Small intestine (tissue), 7 donors: ENCODE results near the gene LEKR1. TPM values are rescaled to one million over a fixed set of nuclear protein-coding genes. Genes with fewer than 3 reads are reported as not detected.
A peak's percentile ranks its signal among the peaks of the same experiment; 100 is the strongest.

ENCODE experiments used
- DNase-seq, 2 donors: peaks; one replicate each; pipeline versions ENCODE4 v3.0.0 to v3.0.0-alpha.2; 2013
- FAIRE-seq: peaks from 2 replicates; lab custom pipeline; 2012; peaks lifted over from hg19 to GRCh38; lab: Jason Lieb, UNC
- H3K27ac ChIP-seq, 3 donors: one replicate each; pipeline ENCODE4 v1.5.1; 2013; ENCODE audit warnings: low read length in 2 of 3, mild to moderate bottlenecking in 2 of 3, control low read depth in 1 of 3, inconsistent platforms in 1 of 3, low read depth in 1 of 3, moderate library complexity in 1 of 3
- H3K27me3 ChIP-seq, 3 donors: one replicate each; pipeline ENCODE4 v1.6.1; 2013; ENCODE audit warnings: low read length in 3 of 3, inconsistent platforms in 1 of 3; ENCODE audit not compliant: control insufficient read depth in 3 of 3, insufficient read depth in 3 of 3
- H3K36me3 ChIP-seq, 3 donors: one replicate each; pipeline ENCODE4 v1.6.1; 2013; ENCODE audit warnings: low read length in 3 of 3, inconsistent platforms in 1 of 3, low read depth in 1 of 3, mild to moderate bottlenecking in 1 of 3, moderate library complexity in 1 of 3; ENCODE audit not compliant: control insufficient read depth in 3 of 3, insufficient read depth in 2 of 3
- H3K4me1 ChIP-seq, 3 donors: one replicate each; pipeline ENCODE4 v1.6.1; 2013; ENCODE audit warnings: low read length in 2 of 3, inconsistent platforms in 1 of 3, low read depth in 1 of 3, mild to moderate bottlenecking in 1 of 3, moderate library complexity in 1 of 3; ENCODE audit not compliant: control insufficient read depth in 3 of 3, insufficient read depth in 2 of 3
- H3K4me3 ChIP-seq, 3 donors: one replicate each; pipeline ENCODE4 v1.5.1; 2013; ENCODE audit warnings: low read length in 3 of 3, control low read depth in 1 of 3, inconsistent platforms in 1 of 3, low read depth in 1 of 3, mild to moderate bottlenecking in 1 of 3, moderate library complexity in 1 of 3
- H3K9me3 ChIP-seq, 2 donors: one replicate each; pipeline ENCODE4 v1.6.1; 2013; ENCODE audit warnings: low read depth in 1 of 2, low read length in 1 of 2; ENCODE audit not compliant: control insufficient read depth in 2 of 2, insufficient read depth in 1 of 2
- WGBS, 3 donors: extraction: QIAGEN DNeasy Blood & Tissue Kit; methylation state at CpG; one replicate each; pipeline ENCODE4 v1.1.7; 2013; 5-methylcytosine and 5-hydroxymethylcytosine counted together
- polyA plus RNA-seq, 4 donors: library from polyadenylated mRNA; stranded (reverse) in 3 of 4; unstranded in 1 of 4; fragments of 200-250 nt in 3 of 4; fragments of 120-200 nt in 1 of 4; gene quantifications; one replicate each; pipeline versions ENCODE4 v1.2.1 to v1.2.3, GENCODE V29; 2013
- donor health status: healthy with polysubstance abuse.
- donor health status: control.
- donor health status: control.
- donor health status: Bipolar disorder and iron deficiency.
- donor health status: healthy.

LEKR1 gene
- polyA plus RNA-seq, 4 donors, result 0.63 to 2.5 TPM; not detected in 2

DNA sequence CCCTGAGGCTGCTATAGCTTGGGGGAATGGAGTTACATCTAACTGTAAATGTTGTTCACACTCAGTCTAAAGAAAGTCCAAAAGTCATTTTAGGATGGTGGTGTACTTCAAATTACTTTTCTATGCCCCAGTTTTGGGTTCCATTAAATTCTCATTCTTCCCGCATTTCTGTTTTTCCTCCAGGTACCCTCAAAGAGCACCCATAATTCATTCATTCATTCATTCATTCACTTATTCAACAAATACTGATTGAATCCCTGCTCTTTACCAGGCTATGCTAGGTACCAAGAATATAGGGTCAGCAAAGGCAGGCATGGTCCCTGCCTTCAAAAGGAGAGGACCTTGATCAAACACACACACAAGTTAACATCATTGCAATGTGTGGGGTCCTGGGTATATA lies 257.7 kb downstream of the LEKR1 start:
- peaks cover 1 to 23% (median 8%) of the 10 kb centered on the region in 3 donors for H3K4me1 ChIP-seq
- WGBS, 3 donors, result 96 to 100% (median 97%) methylated on average over 1 of the region's 1 CpG
- H3K9me3 ChIP-seq, result no peaks in the 10 kb centered on the region
- no peak overlapping the region for H3K4me3 ChIP-seq
- FAIRE-seq (no peak), DNase-seq (no peak)
- no peak overlapping the region for H3K27ac ChIP-seq
- no peaks in the 10 kb centered on the region for H3K36me3 ChIP-seq
- no peaks in the 10 kb centered on the region for H3K27me3 ChIP-seq

- Histone ChIP-seq H3K4me1 (peaks cover 5 to 36% (median 10%) of the 10 kb centered on the region in 3 donors), H3K36me3 (no peaks in the 10 kb centered on the region), H3K27ac (no peak overlapping the region), H3K9me3 (no peaks in the 10 kb centered on the region), H3K27me3 (no peaks in the 10 kb centered on the region), H3K4me3 (no peak overlapping the region)
- WGBS, 3 donors, result 79 to 92% (median 85%) methylated on average over 6 of the region's 6 CpGs
- no peak for DNase-seq
- FAIRE-seq, result no peak
Measured at GRCh38 chr3:157086060-157086750, 260.1 kb downstream of the LEKR1 start.

- H3K36me3 ChIP-seq, result no peaks in the 10 kb centered on the region
- FAIRE-seq, result no peak
Measured at GRCh38 chr3:157086775-157087174, 260.6 kb downstream of the LEKR1 start.

DNA sequence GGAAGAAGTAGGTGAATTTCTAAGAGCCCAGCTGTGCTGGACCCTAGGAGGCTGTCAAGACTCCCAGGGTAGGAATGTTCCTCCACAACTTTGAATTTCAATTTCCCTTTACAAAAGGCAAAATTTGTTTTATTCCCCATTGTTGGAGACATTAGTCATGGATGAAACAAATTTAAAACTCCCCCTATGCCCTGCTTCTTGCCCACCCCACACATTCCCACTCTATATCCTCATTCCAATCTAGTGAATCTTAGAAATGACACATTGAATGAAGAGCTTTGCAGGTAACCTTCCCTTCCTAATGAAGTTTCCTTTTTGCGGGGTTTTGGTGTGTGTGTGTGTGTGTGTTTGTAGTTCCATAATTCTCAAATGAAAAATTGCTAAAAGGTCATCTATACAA lies 261.2 kb downstream of the LEKR1 start:
- DNase-seq (peak in 1 of 2 donors; percentile 21), FAIRE-seq (no peak)
- WGBS, 3 donors, result 50 to 69% (median 67%) methylated on average over 1 of the region's 1 CpG
- Histone ChIP-seq H3K36me3 (no peaks in the 10 kb centered on the region), H3K27me3 (no peaks in the 10 kb centered on the region), H3K4me3 (no peak overlapping the region), H3K27ac (peak overlapping the region; percentile 37 to 100 (median 100)), H3K9me3 (no peaks in the 10 kb centered on the region), H3K4me1 (peaks cover 5 to 29% (median 8%) of the 10 kb centered on the region in 3 donors)

More at GRCh38 chr3:157086775-157087174, 260.6 kb downstream of the LEKR1 start:
- H3K4me1 ChIP-seq, result peaks cover 5 to 32% (median 8%) of the 10 kb centered on the region in 3 donors
- no peak overlapping the region for H3K4me3 ChIP-seq
- no peak for DNase-seq
- H3K9me3 ChIP-seq, result no peaks in the 10 kb centered on the region
- H3K27me3 ChIP-seq, result no peaks in the 10 kb centered on the region
- 74 to 77% (median 77%) methylated on average over 3 of the region's 3 CpGs for WGBS, 3 donors
- peak overlapping the region in 1 of 3 donors; percentile 100 for H3K27ac ChIP-seq

GRCh38 chr3:157087780-157088600 lies 261.8 kb downstream of the LEKR1 start:
- FAIRE-seq, result no peak
- H3K4me3 ChIP-seq, result peak overlapping the region in 2 of 3 donors; percentile 77 to 86
- peak overlapping the region; percentile 99 to 100 (median 100) for H3K27ac ChIP-seq
- no peak for DNase-seq
- 13 to 21% (median 18%) methylated on average over 13 of the region's 13 CpGs for WGBS, 3 donors
- H3K27me3 ChIP-seq, result no peaks in the 10 kb centered on the region
- H3K36me3 ChIP-seq, result no peaks in the 10 kb centered on the region
- peaks cover 5 to 31% (median 8%) of the 10 kb centered on the region in 3 donors for H3K4me1 ChIP-seq
- H3K9me3 ChIP-seq, result no peaks in the 10 kb centered on the region

- Histone ChIP-seq H3K27ac (peak overlapping the region; percentile 99 to 100 (median 100)), H3K36me3 (no peaks in the 10 kb centered on the region), H3K27me3 (no peaks in the 10 kb centered on the region), H3K9me3 (no peaks in the 10 kb centered on the region), H3K4me1 (peaks cover 5 to 31% (median 8%) of the 10 kb centered on the region in 3 donors), H3K4me3 (peak overlapping the region; percentile 62 to 86 (median 77))
- FAIRE-seq (no peak), DNase-seq (peak; percentile 98)
- 0% methylated on average over 56 to 59 of the region's 59 CpGs for WGBS, 3 donors
Measured at GRCh38 chr3:157088601-157089454, 262.7 kb downstream of the LEKR1 start.

- no peaks in the 10 kb centered on the region for H3K9me3 ChIP-seq
- peak; percentile 68 to 87 for DNase-seq
- peak overlapping the region in 2 of 3 donors; percentile 18 to 86 for H3K4me3 ChIP-seq
- H3K27me3 ChIP-seq, result no peaks in the 10 kb centered on the region
- peak overlapping the region; percentile 99 to 100 (median 100) for H3K27ac ChIP-seq
- peaks cover 5 to 34% (median 8%) of the 10 kb centered on the region in 3 donors for H3K4me1 ChIP-seq
- FAIRE-seq, result no peak
- H3K36me3 ChIP-seq, result no peaks in the 10 kb centered on the region
- 7 to 16% (median 13%) methylated on average over 18 of the region's 18 CpGs for WGBS, 3 donors
Measured at GRCh38 chr3:157089455-157090221, 263.5 kb downstream of the LEKR1 start.
